GM12878 (cell line): ENCODE data around the gene CARF.

Source experiments
- MXI1 ChIP-seq: fragments of 150-350 bp; IDR thresholded peaks from 2 replicates; pipeline ENCODE4 v1.6.1; 2011; ENCODE audit warnings: low read depth, mild to moderate bottlenecking, inconsistent platforms, low read length, improper control_type of control experiment
- RBBP5 ChIP-seq: fragments of 200-600 bp; sonication (generic); conservative IDR thresholded peaks from 2 replicates; pipeline ENCODE4 v1.6.1; 2016

DNA sequence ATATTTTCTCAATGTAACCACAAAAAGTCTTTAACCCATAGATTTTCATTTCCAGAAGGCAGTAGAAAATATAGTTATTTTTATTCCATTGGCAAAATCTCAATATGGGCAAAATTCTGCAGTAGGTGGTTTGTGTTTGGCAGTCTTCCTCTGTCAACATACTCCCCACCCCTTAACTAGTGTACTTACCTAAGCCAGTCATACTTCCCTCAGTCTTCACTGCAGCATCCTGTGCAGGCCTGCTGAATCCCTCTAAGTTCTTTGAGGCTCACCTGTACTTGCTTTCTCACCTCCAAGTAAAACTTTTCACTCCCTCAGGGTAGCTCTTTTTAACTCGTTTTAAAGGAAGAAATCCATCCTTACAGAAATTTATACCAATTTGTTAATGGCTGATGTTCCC, 6.8 kb downstream of the CARF start:
- TF ChIP-seq RBBP5 (no peak), MXI1 (no peak)
